Fibroblast of skin of left biceps (primary cell): ENCODE data around the gene WDR54.
"Not testable (repeated sequence)": the region's sequence is repeated elsewhere in the genome, so short reads cannot be mapped to it uniquely, and the experiment has no call there.

Experiments
- DNase-seq, 2 experiments: peaks; one replicate each; pipeline ENCODE4 v3.0.0-alpha.2; 2013; ENCODE audit warnings: low read depth in 2 of 2

WDR54 gene

GRCh38 chr2:74457129-74457548 is 35.6 kb downstream of the WDR54 start:
- no peak for DNase-seq

DNA sequence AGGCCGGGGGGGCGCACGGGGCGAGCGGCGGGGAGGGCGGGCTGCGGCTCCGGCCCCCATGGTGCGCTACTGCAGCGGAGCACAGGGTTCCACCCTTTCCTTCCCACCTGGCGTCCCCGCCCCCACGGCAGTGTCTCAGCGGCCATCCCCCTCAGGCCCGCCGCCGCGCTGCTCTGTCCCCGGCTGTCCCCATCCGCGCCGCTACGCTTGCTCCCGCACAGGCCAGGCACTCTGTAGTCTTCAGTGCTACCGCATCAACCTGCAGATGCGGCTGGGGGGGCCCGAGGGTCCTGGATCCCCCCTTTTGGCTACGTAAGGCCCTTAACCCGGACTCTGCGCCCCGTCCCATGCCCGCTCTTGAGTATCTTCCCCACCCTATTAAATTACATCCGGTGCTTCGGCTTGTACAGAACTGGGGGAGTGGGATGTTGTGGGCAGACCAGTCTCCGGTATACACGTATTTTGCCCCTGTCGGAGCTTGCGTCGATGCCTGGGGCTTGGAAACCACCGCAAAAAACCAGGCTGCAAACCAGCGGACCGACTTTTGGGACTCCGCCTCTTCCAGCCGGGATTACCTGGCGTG is 36.1 kb downstream of the WDR54 start:
- DNase-seq = no peak

GRCh38 chr2:74458132-74458937 is 36.8 kb downstream of the WDR54 start, which contains the start of gene WBP1:
Gene WBP1 (plus strand): TSS chr2:74458438. CDS start chr2:74458603, 165 bp downstream.
- DNase-seq = peak; percentile 100

DNA sequence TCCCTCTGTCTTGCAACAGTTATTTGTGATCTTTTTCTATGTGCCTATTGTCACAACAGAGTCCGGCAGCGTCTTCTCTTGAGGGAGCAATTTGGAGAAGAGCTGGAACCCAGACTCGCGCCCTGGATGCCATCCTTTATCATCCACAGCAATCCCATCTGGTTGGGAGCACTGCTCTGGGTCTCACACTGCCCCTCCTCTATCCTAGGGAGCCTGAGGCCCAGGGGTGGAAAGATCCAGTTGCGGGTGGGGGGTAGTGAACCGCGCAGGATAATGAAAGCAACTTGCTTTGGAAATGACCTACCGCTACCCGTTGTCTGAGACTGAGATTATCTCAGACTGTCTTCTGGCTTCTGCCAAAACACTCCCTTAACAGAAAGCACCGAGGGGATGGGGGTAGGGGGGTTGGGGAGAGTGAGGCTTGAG is 37.4 kb downstream of the WDR54 start:
- no peak for DNase-seq

DNA sequence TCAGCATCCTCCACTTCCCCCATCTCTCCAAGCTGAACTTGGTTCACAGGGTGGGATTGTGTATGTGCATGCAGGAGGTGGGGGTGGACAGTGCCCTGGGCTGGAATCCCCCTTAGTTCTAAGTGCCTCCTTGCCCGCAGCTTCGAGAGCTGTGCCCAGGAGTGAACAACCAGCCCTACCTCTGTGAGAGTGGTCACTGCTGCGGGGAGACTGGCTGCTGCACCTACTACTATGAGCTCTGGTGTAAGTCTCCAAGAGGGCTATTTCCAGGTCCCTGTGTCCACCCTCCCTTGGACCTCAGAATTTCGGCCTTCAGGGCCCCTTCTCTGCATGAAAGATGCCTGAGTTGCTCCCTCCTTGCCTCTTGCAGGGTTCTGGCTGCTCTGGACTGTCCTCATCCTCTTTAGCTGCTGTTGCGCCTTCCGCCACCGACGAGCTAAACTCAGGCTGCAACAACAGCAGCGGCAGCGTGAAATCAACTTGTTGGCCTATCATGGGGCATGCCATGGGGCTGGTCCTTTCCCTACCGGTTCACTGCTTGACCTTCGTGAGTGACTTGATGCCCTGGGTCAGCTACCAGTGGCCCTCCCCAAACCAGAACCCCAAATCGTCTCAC is 38.1 kb downstream of the WDR54 start:
- DNase-seq = not testable (repeated sequence)

GRCh38 chr2:74460187-74460586 is 38.7 kb downstream of the WDR54 start:
- not testable (repeated sequence) for DNase-seq

GRCh38 chr2:74461187-74462053 is 39.9 kb downstream of the WDR54 start:
- DNase-seq = no peak

- no peak for DNase-seq
Observed at GRCh38 chr2:74462054-74462785, 40.7 kb downstream of the WDR54 start.

DNA sequence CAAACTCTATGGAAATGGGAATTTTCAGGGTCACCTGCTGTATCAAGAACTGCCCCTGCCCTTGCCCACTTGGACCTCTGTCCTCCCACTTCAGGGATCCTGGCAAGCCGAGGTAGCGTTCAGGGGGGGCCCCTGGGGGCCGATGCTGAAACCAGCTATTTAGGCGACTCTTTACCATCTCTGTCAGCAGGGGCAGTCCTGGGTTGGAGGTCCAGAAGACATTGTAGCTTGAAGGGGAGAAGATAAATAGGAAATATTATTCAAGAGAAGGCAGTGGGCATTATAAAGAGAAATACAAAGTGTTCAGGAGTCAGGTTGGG is 41.2 kb downstream of the WDR54 start:
- DNase-seq = no peak

DNA sequence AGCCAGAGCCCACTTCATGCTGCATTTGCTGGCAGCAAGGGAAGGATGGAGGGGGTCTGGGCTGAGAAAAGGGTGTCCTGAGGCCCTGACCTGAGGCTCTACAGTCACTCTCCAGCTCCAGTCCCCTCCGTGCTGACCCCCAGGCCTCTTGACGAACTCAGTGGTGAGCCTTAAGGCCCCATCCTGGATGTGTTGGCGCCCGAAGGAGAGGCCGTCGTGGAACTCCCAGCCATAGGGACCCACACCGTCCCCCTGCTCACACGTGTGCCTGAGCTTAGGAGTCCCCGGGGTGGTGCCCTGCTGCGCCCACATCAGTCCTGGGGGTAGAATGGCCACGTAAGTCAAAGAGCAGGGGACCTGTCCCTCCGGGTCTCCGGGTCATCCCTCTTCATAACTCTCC is 42.9 kb downstream of the WDR54 start:
- no peak for DNase-seq

GRCh38 chr2:74470742-74471141 is 49.2 kb downstream of the WDR54 start:
- DNase-seq = not testable (repeated sequence)

DNA sequence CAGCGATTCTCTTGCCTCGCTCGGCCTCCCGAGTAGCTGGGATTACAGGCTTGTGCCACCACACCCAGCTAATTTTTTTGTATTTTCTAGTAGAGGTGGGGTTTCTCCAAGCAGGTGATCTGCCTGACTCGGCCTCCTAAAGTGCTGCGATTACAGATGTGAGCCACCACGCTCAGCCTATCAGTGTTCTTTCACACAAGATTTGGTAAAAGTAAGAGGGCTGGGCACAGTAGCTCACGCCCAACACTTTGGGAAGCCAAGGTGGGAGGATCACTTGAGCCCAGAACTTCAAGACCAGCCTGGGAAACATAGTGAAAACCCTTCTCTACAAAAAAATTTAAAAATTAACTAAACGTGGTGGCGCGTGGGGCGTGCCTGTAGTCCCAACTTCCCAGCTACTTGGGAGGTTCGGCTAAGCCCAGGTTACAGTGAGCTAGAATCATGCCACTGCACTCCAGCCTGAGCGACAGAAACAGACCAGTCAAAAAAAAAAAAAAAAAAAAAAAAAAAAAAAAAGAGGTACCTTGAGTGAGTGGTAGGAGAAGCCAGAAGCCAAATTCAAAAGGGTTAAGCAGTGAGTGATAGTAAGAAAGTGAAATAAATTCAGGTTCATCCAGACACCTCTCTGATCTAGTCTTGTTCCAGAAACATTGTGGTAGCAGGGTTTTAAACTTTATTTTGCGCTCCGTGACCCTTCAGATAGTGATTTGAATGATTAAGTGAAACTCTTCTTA is 50.0 kb downstream of the WDR54 start:
- DNase-seq = no peak

DNA sequence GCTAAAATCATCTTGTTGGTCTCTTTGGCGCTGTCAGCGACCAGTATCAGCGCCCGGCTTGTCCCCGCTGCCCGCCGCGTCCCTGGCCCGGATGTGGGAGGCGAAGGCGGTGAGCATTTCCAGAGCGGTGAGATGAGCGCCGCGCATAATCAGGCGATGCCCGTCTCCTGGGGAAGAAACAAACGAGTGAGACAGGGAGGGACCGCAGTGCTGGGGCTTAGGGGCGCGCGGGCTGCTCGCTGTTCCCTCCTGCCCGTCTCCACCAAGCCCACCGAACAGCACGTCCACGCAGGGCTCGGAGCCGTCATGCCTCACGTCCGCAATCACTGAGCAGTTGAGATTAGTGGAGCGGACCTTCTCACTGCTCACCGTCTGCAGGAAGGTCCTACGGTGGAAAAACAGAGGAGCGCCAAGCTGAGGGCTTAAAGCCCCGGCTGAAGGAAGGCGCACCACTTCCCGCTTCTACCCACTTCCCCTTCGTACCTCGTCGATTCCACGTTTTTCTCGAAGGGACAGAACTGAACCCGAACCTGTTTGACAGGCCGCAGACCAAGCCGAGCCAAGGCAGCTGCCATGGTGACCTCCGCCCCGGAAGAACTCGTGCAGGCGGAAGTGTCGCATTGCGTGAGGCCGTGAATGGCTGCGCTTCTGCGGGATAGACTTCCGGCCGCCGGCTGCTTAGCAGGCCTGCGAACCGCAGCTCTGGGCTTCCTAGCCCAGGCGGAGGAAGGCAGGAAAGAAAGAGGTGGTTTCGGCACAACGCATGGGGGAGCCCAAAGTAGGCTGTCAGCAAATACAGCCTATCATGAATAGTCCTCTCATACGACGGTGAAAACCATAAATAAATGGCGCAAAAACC is 50.8 kb downstream of the WDR54 start, which contains the start of gene MRPL53:
TSS of gene MRPL53 (minus strand) at position 595 of the 859 bp plus-strand sequence. CDS start at position 575, 20 bp downstream.
- DNase-seq = peak; percentile 80 to 86

- DNase-seq = no peak
Observed at GRCh38 chr2:74472945-74473258, 51.4 kb downstream of the WDR54 start.

GRCh38 chr2:74474481-74474880 is 53.0 kb downstream of the WDR54 start:
- DNase-seq = no peak

GRCh38 chr2:74474899-74475298 is 53.4 kb downstream of the WDR54 start:
- no peak for DNase-seq
